Colonic mucosa (tissue), 4 donors: Measurements from ENCODE around the gene ICE2. TPM values are rescaled to one million over a fixed set of nuclear protein-coding genes. Genes with fewer than 3 reads are reported as not detected.

ENCODE experiments used
- DNase-seq: peaks from one replicate; pipeline ENCODE4 v3.0.0-alpha.2; 2020
- H3K27ac ChIP-seq: fragments of 200-600 bp; one replicate; pipeline ENCODE4 v1.8.0; 2021
- H3K27me3 ChIP-seq: fragments of 200-600 bp; one replicate; pipeline ENCODE4 v1.8.0; 2021
- H3K36me3 ChIP-seq: fragments of 200-600 bp; one replicate; pipeline ENCODE4 v1.8.0; 2021
- H3K4me1 ChIP-seq: fragments of 200-600 bp; one replicate; pipeline ENCODE4 v1.8.0; 2021; ENCODE audit warnings: mild to moderate bottlenecking
- H3K4me3 ChIP-seq: fragments of 200-600 bp; one replicate; pipeline ENCODE4 v1.8.0; 2021
- H3K9ac ChIP-seq, 2 donors: one replicate each; pipeline ENCODE4 v1.7.0; 2013; ENCODE audit warnings: control low read depth in 2 of 2, low read depth in 2 of 2, low read length in 2 of 2
- H3K9me3 ChIP-seq: fragments of 200-600 bp; one replicate; pipeline ENCODE4 v1.8.0; 2021
- intact Hi-C: fragments of 100-400 bp; cut with DNase I; formaldehyde crosslinking; loops from one replicate; pipeline ENCODE4 v1.14.1; 2022
- total RNA-seq, 2 donors: library from RNA; stranded (reverse); fragmentation: NEBNext Ultra II Directional in 1 of 2; extraction: Animal tissue kit (Norgen Biotek cat#: 25700) in 1 of 2; gene quantifications; one replicate each; pipeline ENCODE4 v1.2.1, GENCODE V29; 2021
- TF ChIP-seq, protein P1 (sequence below): fragments of 200-600 bp; IDR thresholded peaks from one replicate; pipeline ENCODE4 v1.8.0; 2022; ENCODE audit warnings: antibody characterized with exemption, mild to moderate bottlenecking
- donor health status: healthy.
- donor health status: DM: no; HTN: no; CAD: no.
- donor health status: DM: no; HTN: no; CAD: no.

Gene ICE2
- total RNA-seq, 2 donors from 2014 or later: 37.3 to 37.7 TPM

DNA sequence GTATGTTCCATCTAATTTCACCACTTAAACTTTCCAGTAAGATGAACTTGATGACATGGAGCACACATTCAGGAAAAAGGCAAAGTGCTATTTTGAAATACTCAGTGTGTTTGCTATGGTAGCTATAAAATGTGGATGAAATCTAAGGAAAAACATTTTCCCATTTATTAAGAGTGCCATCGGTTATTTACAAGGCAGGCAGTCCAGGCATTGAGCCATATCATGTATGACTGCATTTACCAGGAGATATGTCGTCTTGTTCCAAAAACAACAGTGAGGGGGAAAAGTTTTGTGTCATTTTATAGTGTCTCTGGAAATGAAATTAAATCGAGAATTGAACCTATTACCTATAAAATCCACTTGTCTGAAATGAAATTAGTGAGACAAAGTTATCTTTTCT, 94.9 kb downstream of the ICE2 start:
- H3K36me3 ChIP-seq: peaks cover 4% of the 10 kb centered on the region

DNA sequence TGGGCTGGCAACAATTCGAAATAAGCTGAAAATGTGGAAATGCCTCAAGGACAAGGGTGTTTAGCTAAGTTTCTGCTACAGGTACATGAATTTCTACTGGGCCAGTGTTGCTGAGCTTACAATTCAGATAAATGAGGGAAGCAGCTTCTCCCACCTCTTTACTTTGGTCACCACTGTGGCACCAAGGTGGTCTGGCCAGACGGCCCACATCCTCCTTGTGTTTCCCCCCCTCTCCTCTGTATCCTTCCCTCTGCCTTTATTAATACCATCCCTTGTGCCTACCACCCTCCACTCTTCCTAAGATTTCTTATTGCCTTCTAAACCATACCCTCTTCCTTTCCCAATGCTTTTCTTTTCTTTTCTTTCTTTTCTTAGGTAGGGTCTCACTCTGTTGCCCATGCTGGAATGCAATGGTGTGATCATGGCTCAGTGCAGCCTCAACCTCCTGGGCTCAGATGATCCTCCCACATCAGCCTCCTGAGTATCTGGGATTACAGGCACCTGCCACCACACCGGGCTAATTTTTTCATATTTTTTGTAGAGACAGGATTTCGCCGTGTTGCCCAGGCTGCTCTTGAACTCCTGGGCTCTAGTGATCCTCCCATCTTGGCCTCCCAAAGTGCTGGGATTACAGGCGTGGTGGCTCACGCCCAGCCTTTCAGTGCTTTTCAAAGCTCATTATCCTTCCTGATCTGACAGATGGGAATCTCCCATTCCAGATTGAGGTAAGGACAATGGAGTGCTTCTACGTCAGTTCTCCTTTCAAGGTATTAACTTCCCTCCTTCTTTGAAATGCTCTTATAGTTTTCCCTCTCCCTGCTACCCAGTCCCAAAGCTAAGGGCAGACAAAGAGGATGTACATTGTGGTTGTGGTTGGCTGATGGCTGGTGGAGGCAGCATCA, 95.9 kb downstream of the ICE2 start:
- H3K9me3 ChIP-seq: no peaks in the 10 kb centered on the region
- H3K4me1 ChIP-seq: no peaks in the 10 kb centered on the region
- no peak overlapping the region for H3K27ac ChIP-seq
- no peak overlapping the region for H3K9ac ChIP-seq
- no peak for DNase-seq
- no peaks in the 10 kb centered on the region for H3K27me3 ChIP-seq
- TF ChIP-seq, protein P1, sequence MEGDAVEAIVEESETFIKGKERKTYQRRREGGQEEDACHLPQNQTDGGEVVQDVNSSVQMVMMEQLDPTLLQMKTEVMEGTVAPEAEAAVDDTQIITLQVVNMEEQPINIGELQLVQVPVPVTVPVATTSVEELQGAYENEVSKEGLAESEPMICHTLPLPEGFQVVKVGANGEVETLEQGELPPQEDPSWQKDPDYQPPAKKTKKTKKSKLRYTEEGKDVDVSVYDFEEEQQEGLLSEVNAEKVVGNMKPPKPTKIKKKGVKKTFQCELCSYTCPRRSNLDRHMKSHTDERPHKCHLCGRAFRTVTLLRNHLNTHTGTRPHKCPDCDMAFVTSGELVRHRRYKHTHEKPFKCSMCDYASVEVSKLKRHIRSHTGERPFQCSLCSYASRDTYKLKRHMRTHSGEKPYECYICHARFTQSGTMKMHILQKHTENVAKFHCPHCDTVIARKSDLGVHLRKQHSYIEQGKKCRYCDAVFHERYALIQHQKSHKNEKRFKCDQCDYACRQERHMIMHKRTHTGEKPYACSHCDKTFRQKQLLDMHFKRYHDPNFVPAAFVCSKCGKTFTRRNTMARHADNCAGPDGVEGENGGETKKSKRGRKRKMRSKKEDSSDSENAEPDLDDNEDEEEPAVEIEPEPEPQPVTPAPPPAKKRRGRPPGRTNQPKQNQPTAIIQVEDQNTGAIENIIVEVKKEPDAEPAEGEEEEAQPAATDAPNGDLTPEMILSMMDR: no peak
- no peak overlapping the region for H3K4me3 ChIP-seq
- peaks cover 4% of the 10 kb centered on the region for H3K36me3 ChIP-seq
- intact Hi-C loops: no loop called here

More for the DNA sequence above, 94.9 kb downstream of the ICE2 start:
- intact Hi-C loops: no loop called here
- TF ChIP-seq, protein P1: no peak
- H3K9ac ChIP-seq: no peak overlapping the region
- no peak overlapping the region for H3K4me3 ChIP-seq
- H3K4me1 ChIP-seq: no peaks in the 10 kb centered on the region
- no peaks in the 10 kb centered on the region for H3K9me3 ChIP-seq
- H3K27me3 ChIP-seq: no peaks in the 10 kb centered on the region
- no peak for DNase-seq
- H3K27ac ChIP-seq: no peak overlapping the region

DNA sequence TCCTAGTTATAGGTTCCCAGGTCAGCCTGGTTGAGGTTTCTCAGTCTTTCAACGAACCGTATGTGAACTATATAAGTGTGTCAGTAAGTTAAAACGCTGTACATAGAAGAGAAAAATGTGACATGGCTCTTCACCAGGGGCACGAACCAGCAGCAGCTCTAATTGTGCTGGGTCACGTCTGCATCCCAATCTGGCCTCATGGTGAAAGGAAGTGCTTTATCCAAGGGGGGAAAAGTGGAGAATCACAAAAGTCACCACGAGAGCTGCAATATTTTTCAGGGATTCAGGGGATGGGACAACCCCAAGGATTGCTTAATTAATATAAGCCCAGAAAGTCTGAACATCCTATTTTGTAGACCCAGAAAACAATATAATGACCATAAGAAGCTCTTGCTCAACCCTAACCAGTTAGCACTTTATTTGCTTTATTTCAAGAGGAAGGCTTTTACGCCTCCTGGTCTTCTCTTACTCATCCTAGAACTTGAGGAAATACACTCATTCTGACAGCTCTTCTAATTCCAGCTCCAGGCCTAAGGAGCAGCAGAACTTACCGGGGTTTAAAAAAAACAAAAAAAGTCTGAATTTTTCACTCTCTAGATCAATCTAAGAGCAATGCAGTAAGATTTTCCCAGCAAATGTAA, 97.7 kb downstream of the ICE2 start:
- Histone ChIP-seq H3K9me3 (no peaks in the 10 kb centered on the region), H3K36me3 (peaks cover 4% of the 10 kb centered on the region), H3K9ac (no peak overlapping the region), H3K4me1 (no peaks in the 10 kb centered on the region), H3K4me3 (no peak overlapping the region), H3K27ac (no peak overlapping the region), H3K27me3 (no peaks in the 10 kb centered on the region)
- intact Hi-C loops: no loop called here
- TF ChIP-seq, protein P1: no peak
- no peak for DNase-seq

DNA sequence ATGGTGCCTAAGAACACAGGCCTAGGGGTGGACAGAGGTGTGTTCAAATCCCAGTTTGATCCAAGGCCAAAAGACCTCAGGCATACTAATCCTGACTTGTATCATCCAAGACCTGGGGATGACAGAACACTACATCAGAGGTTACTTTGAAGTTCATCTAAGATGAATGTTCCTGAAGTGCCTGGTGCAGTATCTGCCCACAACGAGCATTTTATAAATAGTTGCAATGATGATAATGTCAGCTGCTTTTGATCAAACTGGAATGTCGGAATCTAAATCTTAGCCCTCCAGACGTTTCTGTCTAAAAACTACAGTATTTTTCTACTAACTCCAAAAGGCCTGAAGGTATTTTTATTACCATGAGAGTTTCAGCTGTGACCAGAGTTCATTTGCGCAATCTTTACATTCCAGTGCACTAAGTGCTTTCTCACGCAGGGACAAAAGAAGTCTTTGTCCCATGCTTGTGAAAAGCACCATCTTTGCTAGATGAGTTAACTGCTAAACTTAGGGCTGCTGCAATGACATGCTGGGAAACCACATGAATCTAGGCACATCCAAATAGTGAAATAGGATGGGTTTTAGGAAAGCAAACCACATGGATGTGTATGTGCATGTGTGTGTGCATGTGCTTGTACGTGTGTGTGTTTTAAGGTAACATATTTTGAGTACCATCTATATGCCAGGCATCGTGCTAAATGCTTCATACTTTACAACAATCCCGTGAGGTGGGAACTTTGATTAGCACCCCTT, 99.2 kb downstream of the ICE2 start:
- Histone ChIP-seq H3K27me3 (no peaks in the 10 kb centered on the region), H3K9me3 (no peaks in the 10 kb centered on the region), H3K4me1 (peaks cover 3% of the 10 kb centered on the region), H3K4me3 (no peak overlapping the region), H3K36me3 (peaks cover 4% of the 10 kb centered on the region), H3K9ac (peak overlapping the region in 1 of 2 donors; percentile 43), H3K27ac (peak overlapping the region; percentile 54)
- TF ChIP-seq, protein P1: no peak
- peak; percentile 44 for DNase-seq
- intact Hi-C loops: no loop called here

DNA sequence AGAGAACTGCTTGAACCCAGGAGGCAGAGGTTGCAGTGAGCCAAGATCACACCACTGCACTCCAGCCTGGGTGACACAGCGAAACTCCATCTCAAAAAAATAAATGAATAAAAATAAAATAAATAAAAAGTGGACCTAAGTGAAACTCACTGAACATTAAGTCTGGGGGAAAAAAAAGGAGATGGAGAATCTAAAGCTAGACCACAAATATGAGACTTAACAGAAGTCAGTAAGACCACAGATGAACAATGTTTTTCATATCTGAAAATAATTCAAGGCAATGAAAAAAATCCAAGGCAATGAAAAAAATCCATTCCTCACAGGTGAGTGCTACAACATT, 99.8 kb downstream of the ICE2 start:
- Histone ChIP-seq H3K36me3 (peaks cover 4% of the 10 kb centered on the region), H3K27me3 (no peaks in the 10 kb centered on the region), H3K27ac (no peak overlapping the region)

More for the DNA sequence above, 99.8 kb downstream of the ICE2 start:
- DNase-seq: no peak
- Histone ChIP-seq H3K9me3 (no peaks in the 10 kb centered on the region), H3K4me3 (no peak overlapping the region), H3K4me1 (peaks cover 3% of the 10 kb centered on the region), H3K9ac (no peak overlapping the region)
- TF ChIP-seq, protein P1: no peak
- intact Hi-C loops: no loop called here
